Measurements from ENCODE around the gene EDNRB.
A peak's percentile ranks its signal among the peaks of the same experiment; 100 is the strongest.

EDNRB gene

DNA sequence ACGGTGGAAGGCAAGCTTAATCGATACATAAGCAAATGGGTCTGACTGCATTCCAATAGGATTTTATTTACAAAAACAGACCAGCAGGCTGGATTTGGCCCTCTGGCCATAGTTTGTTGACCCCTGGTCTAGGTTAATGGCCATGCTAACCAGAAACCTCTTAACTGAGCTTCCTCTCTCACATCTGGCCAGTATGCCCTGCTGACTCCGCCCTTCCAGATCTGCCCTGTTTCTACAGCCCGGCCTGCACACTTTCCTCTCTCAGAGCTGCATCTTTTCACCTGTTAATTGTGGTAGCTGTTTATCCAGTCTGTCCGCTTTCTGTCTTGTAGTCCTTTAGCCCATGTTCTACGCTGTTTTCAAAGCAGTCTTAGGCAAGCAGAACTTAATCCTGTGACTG is 25.6 kb downstream of the EDNRB start:
- Histone ChIP-seq H3K9me3 (replicated peaks; ENCODE audit: insufficient read depth, low read length) (no peaks in the 10 kb centered on the region), H3K79me2 (ENCODE audit: low read length) (no peaks in the 10 kb centered on the region), H4K20me1 (ENCODE audit: insufficient read depth, low read length) (no peaks in the 10 kb centered on the region), H2AFZ (ENCODE audit: low read length) (no peak overlapping the region), H3K27me3 (replicated peaks; ENCODE audit: insufficient read depth, low read length) (no peaks in the 10 kb centered on the region), H3K27ac (ENCODE audit: low read length) (no peak overlapping the region), H3K9me2 (replicated peaks; ENCODE audit: insufficient read depth, low read length) (no peaks in the 10 kb centered on the region), H3K36me3 (replicated peaks; ENCODE audit: insufficient read depth, low read length) (no peaks in the 10 kb centered on the region), H3F3A (ENCODE audit: insufficient read depth, low read length) (0 out of 2 replicates have a peak, but pooled peaks cover 3% of the 10 kb centered on the region), H3K4me3 (ENCODE audit: low read length) (no peak overlapping the region), H3K4me1 (ENCODE audit: low read length) (peaks cover 7% of the 10 kb centered on the region; the same call in 1 of the 2 replicates), H3K9ac (ENCODE audit: low read length) (no peak overlapping the region), H3K4me2 (ENCODE audit: low read depth, low read length) (no peak overlapping the region)
- no peak for DNase-seq
- TF ChIP-seq CTCF (IDR thresholded peaks at IDR 0.05; ENCODE audit: low read length) (no peak), EZH2 (optimal IDR thresholded peaks at IDR 0.05; ENCODE audit: low read depth, low read length) (no peak), EZH2phosphoT487 (IDR thresholded peaks at IDR 0.05; ENCODE audit: low read length) (no peak)

DNA sequence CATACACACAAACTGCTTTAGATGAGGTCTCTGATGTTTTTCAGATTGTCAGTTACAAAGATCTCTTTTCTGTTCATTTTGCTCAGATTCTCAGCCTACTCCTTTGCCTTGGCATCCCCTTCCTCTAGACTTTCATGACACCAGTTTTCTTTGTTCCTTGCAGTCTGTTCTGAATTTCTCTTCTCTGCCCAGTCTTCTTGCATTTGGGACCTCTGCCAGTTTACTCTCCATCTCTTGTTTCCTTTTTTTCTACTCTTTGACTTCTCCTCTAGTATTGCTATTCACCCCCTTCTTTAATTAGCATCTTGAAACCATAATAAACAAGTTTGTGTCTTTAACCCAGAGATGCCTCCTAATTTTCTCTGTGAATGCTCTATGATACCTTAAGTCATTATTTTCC is 26.1 kb downstream of the EDNRB start:
- Histone ChIP-seq H3K4me1 (ENCODE audit: low read length) (peaks cover 7% of the 10 kb centered on the region; the same call in 1 of the 2 replicates), H3F3A (ENCODE audit: insufficient read depth, low read length) (0 out of 2 replicates have a peak, but pooled peaks cover 3% of the 10 kb centered on the region), H3K9ac (ENCODE audit: low read length) (no peak overlapping the region), H3K9me2 (replicated peaks; ENCODE audit: insufficient read depth, low read length) (no peaks in the 10 kb centered on the region), H3K4me2 (ENCODE audit: low read depth, low read length) (no peak overlapping the region), H3K79me2 (ENCODE audit: low read length) (no peaks in the 10 kb centered on the region), H3K27ac (ENCODE audit: low read length) (no peak overlapping the region), H4K20me1 (ENCODE audit: insufficient read depth, low read length) (no peaks in the 10 kb centered on the region), H3K27me3 (replicated peaks; ENCODE audit: insufficient read depth, low read length) (no peaks in the 10 kb centered on the region), H3K36me3 (replicated peaks; ENCODE audit: insufficient read depth, low read length) (no peaks in the 10 kb centered on the region), H3K4me3 (ENCODE audit: low read length) (no peak overlapping the region), H2AFZ (ENCODE audit: low read length) (no peak overlapping the region; the same call in 1 of the 2 replicates), H3K9me3 (replicated peaks; ENCODE audit: insufficient read depth, low read length) (no peaks in the 10 kb centered on the region)
- TF ChIP-seq EZH2 (optimal IDR thresholded peaks at IDR 0.05; ENCODE audit: low read depth, low read length) (no peak), EZH2phosphoT487 (IDR thresholded peaks at IDR 0.05; ENCODE audit: low read length) (no peak), CTCF (IDR thresholded peaks at IDR 0.05; ENCODE audit: low read length) (no peak)
- no peak for DNase-seq

DNA sequence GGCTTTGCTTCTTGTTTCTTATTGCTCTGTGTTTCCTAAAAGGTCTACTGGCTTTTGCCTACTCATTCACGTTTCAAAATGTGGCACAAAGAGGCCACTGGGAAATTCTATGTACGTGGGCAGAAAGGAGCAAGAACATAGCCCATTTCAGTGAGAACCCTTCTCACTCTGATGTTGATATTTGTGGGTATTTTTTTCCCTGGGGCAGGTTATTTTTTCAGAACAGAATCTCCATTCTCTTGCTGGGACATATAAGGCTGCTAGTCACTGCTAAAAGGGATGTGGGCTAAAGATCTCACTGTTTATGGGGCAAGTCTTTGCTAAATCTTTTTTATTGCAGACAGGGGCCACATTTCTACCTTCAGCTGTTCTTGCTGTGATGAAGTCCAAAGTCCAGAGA is 27.1 kb downstream of the EDNRB start:
- Histone ChIP-seq H3K27me3 (replicated peaks; ENCODE audit: insufficient read depth, low read length) (no peaks in the 10 kb centered on the region), H3K4me3 (ENCODE audit: low read length) (no peak overlapping the region), H4K20me1 (ENCODE audit: insufficient read depth, low read length) (no peaks in the 10 kb centered on the region), H3K9me3 (replicated peaks; ENCODE audit: insufficient read depth, low read length) (no peaks in the 10 kb centered on the region), H2AFZ (ENCODE audit: low read length) (0 out of 2 replicates have a peak overlapping the region, but pooled peaks have one; percentile 11), H3K9ac (ENCODE audit: low read length) (no peak overlapping the region), H3K4me2 (ENCODE audit: low read depth, low read length) (peak overlapping the region; percentile 16; the same call in 1 of the 2 replicates), H3K27ac (ENCODE audit: low read length) (no peak overlapping the region), H3K79me2 (ENCODE audit: low read length) (no peaks in the 10 kb centered on the region), H3K9me2 (replicated peaks; ENCODE audit: insufficient read depth, low read length) (no peaks in the 10 kb centered on the region), H3K36me3 (replicated peaks; ENCODE audit: insufficient read depth, low read length) (no peaks in the 10 kb centered on the region), H3F3A (ENCODE audit: insufficient read depth, low read length) (0 out of 2 replicates have a peak, but pooled peaks cover 3% of the 10 kb centered on the region), H3K4me1 (ENCODE audit: low read length) (peaks cover 7% of the 10 kb centered on the region; the same call in 1 of the 2 replicates)
- TF ChIP-seq EZH2 (optimal IDR thresholded peaks at IDR 0.05; ENCODE audit: low read depth, low read length), result no peak
- TF ChIP-seq EZH2phosphoT487 (IDR thresholded peaks at IDR 0.05; ENCODE audit: low read length), result no peak
- TF ChIP-seq CTCF (IDR thresholded peaks at IDR 0.05; ENCODE audit: low read length), result no peak
- DNase-seq, result no peak

All from MM.1S (cell line).